ENCODE data around the gene GGACT.
A peak's percentile ranks its signal among the peaks of the same experiment; 100 is the strongest.
"Not testable (repeated sequence)": the region's sequence is repeated elsewhere in the genome, so short reads cannot be mapped to it uniquely, and the experiment has no call there.

Gene GGACT

DNA sequence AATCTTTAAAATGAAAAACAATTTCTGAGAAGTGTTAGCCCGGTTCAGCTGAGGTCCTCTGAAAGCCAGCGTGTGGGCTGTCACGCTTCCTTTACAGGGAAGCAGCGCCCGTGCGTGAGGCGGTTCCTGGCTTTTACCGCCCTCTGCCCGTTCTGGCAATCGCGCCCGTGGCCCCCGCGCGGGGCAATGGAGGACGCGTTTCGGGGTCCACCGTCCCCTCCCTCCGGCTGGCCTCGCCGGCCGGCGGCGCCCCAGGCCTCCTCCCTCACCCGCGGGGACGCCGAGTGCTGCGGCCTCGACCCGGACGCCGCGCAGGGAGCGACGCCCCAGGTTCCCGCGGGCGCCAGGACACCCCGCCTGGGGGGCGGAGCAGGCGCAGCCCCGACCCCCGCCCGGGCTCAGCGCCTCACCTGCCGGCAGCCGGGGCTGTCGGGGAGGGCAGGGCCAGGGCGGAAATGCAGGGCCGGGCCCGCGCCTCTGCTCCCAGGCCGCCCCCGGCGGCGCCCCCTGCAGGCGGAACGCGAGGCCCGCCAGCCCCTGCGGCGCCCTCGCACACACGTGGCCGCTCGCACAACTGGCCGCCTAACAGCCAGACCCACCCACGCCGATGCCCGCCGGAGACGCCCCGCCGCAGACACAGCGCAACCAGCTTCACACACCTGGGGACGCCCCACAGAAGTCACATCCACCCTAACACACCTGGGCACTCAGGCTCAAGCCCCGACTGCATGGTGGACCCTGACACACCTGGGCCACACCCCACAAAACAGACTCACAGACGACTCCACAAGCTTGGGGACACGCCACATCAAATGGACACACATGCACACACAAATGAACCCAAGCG, at the start of gene GGACT:
TSS of gene GGACT (minus strand) at position 459 of the 847 bp plus-strand sequence. CDS start 56,198 bp downstream, outside the sequence.
- H3K9me3 Mint-ChIP-seq (ENCODE audit: low read depth) = no peaks in the 10 kb centered on the region
- peak within 1 kb of the TSS; percentile 87 for H3K4me3 Mint-ChIP-seq
- H3K36me3 Mint-ChIP-seq = no peaks in the 10 kb centered on the region
- H3K4me1 Mint-ChIP-seq (ENCODE audit: low read depth) = peaks cover 49% of the 10 kb centered on the region
- no peaks in the 10 kb centered on the region for H3K27me3 Mint-ChIP-seq
- H3K27ac Mint-ChIP-seq = peak within 1 kb of the TSS; percentile 89

DNA sequence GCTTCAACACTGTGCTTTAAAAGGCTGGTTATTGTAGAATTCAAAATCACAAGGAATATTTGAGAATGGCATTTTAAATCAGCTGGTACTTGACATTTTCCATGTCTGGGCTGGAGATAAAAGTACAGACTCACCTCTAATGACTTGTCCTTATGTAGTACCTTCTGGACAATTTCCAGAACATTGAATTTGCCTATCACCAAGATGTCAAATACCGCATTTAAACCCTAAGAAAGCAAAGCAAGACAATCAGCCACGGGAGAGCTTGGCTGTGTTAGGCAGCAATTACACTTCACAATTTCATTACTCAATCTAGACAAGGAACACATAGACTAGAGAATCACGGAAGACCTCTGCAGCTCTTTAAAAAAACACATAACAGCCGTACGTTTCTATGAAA, 49.2 kb upstream of the GGACT start:
- H3K27me3 Mint-ChIP-seq = no peaks in the 10 kb centered on the region
- no peaks in the 10 kb centered on the region for H3K4me1 Mint-ChIP-seq (ENCODE audit: low read depth)
- no peaks in the 10 kb centered on the region for H3K9me3 Mint-ChIP-seq (ENCODE audit: low read depth)
- H3K36me3 Mint-ChIP-seq = peaks cover 10% of the 10 kb centered on the region
- no peak overlapping the region for H3K27ac Mint-ChIP-seq
- no peak overlapping the region for H3K4me3 Mint-ChIP-seq

DNA sequence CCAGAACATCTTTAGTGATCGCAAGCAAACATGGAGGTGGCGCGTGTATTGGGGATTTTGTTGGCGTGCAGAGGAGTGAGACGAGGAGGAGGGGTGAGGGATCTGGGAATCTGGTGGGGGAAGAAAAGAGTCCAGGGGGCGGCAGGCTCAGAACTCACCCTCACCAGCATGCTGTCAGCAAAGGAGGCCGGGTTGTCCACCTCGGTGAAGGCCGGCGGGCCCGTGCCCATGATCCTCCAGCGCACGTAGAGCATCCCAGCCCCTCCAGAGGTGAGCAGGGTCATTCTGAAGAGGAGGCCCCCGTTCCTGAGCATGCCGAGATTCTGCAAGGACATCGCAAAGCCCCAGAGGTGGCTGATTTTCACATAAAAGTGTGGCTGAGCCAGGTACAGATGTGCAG, 48.8 kb upstream of the GGACT start:
- no peak overlapping the region for H3K27ac Mint-ChIP-seq
- H3K27me3 Mint-ChIP-seq = no peaks in the 10 kb centered on the region
- no peaks in the 10 kb centered on the region for H3K9me3 Mint-ChIP-seq (ENCODE audit: low read depth)
- peaks cover 10% of the 10 kb centered on the region for H3K36me3 Mint-ChIP-seq
- no peaks in the 10 kb centered on the region for H3K4me1 Mint-ChIP-seq (ENCODE audit: low read depth)
- no peak overlapping the region for H3K4me3 Mint-ChIP-seq

DNA sequence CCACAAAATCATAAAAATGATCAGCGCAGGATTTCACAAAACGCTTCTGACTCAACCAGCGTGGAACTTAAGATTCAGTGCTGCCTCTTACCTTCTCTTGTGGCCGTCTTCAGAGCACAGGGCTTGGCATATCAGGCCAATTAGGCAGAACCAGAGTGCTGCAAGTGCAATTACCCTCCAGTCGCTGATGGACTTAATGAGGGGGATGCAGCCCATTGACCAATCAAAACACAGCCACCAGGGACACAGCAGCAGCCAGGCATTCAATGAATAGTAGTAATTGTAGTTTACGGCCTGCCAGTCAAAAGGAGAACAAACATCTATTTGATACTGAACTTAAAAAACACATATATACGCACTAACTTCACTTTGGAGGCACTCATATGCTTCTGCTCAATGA, 47.9 kb upstream of the GGACT start:
- peaks cover 7% of the 10 kb centered on the region for H3K36me3 Mint-ChIP-seq
- no peaks in the 10 kb centered on the region for H3K27me3 Mint-ChIP-seq
- H3K4me1 Mint-ChIP-seq (ENCODE audit: low read depth) = no peaks in the 10 kb centered on the region
- no peak overlapping the region for H3K4me3 Mint-ChIP-seq
- no peak overlapping the region for H3K27ac Mint-ChIP-seq
- no peaks in the 10 kb centered on the region for H3K9me3 Mint-ChIP-seq (ENCODE audit: low read depth)

DNA sequence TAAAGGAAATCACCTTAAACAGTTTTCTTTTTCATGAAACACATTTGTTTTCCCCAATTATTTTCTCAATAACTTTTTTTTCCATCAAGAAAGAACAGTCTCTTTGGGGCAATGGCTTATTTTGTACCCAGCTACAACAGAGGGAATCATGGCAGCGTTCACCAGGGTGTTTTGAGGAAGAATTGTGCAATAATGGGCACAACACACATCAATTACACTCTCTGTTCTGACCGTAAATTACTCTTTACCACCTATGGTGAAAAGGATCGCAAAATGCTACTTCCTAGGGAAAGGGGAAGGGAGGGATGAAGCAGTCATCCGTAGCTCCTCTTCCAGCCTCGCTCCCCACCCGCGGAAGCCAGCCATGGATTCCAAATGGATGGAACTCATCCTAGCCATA, 47.4 kb upstream of the GGACT start:
- Mint-ChIP-seq H3K27ac (no peak overlapping the region), H3K4me1 (ENCODE audit: low read depth) (no peaks in the 10 kb centered on the region), H3K27me3 (no peaks in the 10 kb centered on the region), H3K4me3 (no peak overlapping the region), H3K9me3 (ENCODE audit: low read depth) (no peaks in the 10 kb centered on the region), H3K36me3 (peaks cover 5% of the 10 kb centered on the region)

DNA sequence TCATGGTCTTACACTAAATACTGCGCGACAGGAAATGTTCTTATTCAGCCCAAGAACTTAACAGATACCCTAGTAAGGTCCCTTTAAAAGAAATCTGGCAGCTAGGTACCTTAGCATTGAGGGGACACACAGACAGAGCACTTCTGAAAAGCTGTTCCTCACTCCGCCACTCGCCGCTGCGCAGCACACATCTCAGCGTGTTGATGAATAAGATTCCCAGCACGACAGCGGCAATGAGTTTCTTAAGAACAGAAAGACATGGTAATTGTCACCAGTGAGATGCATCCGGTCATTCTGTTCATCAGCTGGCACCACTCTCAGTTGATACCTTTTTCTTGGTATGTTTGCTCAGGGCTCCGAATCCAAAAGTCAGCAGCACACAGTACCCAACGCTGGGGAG, 46.1 kb upstream of the GGACT start:
- Mint-ChIP-seq H3K4me3 (no peak overlapping the region), H3K27ac (no peak overlapping the region), H3K4me1 (ENCODE audit: low read depth) (no peaks in the 10 kb centered on the region), H3K9me3 (ENCODE audit: low read depth) (no peaks in the 10 kb centered on the region), H3K36me3 (peaks cover 8% of the 10 kb centered on the region), H3K27me3 (no peaks in the 10 kb centered on the region)

DNA sequence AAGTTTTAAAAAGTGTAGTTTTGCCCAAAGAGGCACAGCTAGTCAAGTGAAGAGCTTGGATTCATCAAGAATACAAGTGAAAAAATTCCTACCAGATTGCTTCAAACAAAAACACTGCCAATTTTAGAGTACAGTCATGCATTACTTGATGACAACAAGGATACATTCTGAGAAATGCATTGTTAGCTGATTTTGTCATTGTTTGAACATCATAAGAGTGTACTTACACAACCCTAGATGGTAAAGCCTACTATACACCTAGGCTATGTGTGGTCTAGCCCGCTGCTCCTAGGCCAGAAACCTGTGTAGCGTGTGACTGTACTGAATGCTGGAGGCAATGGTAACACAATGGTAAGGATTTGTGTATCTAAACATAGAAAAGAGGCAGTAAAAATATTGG, 44.9 kb upstream of the GGACT start:
- H3K9me3 Mint-ChIP-seq (ENCODE audit: low read depth) = no peaks in the 10 kb centered on the region
- no peak overlapping the region for H3K27ac Mint-ChIP-seq
- H3K27me3 Mint-ChIP-seq = no peaks in the 10 kb centered on the region
- H3K4me3 Mint-ChIP-seq = no peak overlapping the region
- peaks cover 15% of the 10 kb centered on the region for H3K36me3 Mint-ChIP-seq
- H3K4me1 Mint-ChIP-seq (ENCODE audit: low read depth) = no peaks in the 10 kb centered on the region

DNA sequence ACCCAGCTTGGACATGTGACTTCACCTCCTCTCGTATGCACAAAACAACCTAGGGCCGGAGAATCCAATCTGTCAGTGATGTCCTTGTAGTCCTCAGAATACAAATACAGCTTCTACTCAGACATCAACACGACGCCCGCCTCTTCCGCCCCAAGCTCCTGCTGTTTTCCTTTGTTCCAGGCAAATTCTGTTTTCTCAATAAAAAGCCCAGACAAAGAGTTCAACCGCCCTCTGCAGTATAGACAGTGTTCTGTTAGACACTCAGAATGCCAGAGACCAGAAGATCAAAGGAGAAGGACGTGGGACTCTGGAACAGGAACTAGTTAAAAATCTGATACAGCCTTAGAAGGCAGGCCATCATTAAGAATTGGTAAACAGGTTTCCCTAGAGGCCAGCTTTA, 42.0 kb upstream of the GGACT start:
- no peaks in the 10 kb centered on the region for H3K9me3 Mint-ChIP-seq (ENCODE audit: low read depth)
- no peak overlapping the region for H3K27ac Mint-ChIP-seq
- H3K27me3 Mint-ChIP-seq = no peaks in the 10 kb centered on the region
- H3K4me1 Mint-ChIP-seq (ENCODE audit: low read depth) = no peaks in the 10 kb centered on the region
- H3K4me3 Mint-ChIP-seq = no peak overlapping the region
- H3K36me3 Mint-ChIP-seq = peaks cover 26% of the 10 kb centered on the region

DNA sequence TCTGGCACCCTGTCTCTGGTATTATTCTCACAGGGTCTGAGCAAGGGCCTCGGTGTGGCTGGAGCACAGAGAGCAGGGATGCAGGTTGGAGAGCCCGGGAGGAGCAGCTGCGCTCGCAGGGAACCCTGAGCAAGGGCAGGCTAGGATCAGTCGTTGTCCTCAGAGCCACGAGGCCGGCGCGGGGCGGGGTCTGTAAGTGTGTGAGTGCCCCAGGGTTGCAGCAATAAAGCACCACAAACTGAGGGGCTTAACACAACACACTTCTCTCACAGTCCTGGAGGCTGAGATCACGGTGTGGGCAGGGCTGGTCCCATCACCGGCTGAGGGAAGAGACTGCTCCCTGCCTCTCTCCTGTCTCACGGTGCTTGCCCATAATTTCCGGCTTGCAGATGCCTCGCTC, 38.5 kb upstream of the GGACT start:
- no peak overlapping the region for H3K27ac Mint-ChIP-seq
- H3K27me3 Mint-ChIP-seq = no peaks in the 10 kb centered on the region
- H3K4me3 Mint-ChIP-seq = no peak overlapping the region
- H3K36me3 Mint-ChIP-seq = peaks cover 38% of the 10 kb centered on the region
- no peaks in the 10 kb centered on the region for H3K4me1 Mint-ChIP-seq (ENCODE audit: low read depth)
- no peaks in the 10 kb centered on the region for H3K9me3 Mint-ChIP-seq (ENCODE audit: low read depth)

DNA sequence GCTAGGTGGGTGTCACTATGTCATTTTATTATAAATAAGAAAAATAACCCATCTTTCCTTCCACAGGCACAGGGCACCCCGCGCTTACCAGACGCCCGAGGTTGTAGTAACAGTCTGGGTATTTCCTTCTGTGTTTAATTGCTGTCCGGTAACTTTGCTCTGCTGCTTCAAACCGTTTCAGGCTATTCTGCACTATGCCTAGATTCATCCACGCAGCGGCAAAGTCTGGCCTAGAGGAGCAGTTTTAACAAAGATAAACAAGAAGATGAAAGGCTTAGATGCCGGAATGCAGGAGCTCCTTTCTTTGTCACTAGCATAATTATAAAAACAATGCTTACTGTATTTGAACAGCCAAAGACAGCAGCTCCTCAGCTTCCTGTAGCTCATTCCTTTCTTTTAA, 36.9 kb upstream of the GGACT start:
- H3K4me1 Mint-ChIP-seq (ENCODE audit: low read depth) = peaks cover 1% of the 10 kb centered on the region
- H3K4me3 Mint-ChIP-seq = no peak overlapping the region
- H3K27me3 Mint-ChIP-seq = no peaks in the 10 kb centered on the region
- H3K27ac Mint-ChIP-seq = no peak overlapping the region
- no peaks in the 10 kb centered on the region for H3K9me3 Mint-ChIP-seq (ENCODE audit: low read depth)
- peaks cover 40% of the 10 kb centered on the region for H3K36me3 Mint-ChIP-seq

DNA sequence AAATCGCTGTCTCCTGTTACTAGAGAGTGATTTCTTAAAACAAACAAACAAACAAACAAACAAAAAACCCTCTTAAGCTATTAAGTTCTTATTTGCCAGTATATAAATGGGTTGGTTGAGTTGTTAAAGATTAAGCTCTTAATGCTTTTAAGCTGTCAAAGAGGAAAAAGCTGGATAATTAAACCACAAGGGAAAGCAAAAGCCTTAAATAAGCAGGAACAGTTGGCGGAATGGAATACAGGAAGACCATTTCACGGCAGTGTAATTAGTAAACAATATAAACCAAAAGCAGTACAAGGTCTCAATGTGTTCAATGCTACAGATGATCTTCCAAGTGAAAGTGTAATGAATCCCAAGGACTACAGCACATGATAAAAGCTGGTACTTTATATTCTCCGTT, 32.2 kb upstream of the GGACT start:
- Mint-ChIP-seq H3K27me3 (no peaks in the 10 kb centered on the region), H3K4me3 (no peak overlapping the region), H3K4me1 (ENCODE audit: low read depth) (peaks cover 11% of the 10 kb centered on the region), H3K36me3 (peaks cover 23% of the 10 kb centered on the region), H3K27ac (no peak overlapping the region), H3K9me3 (ENCODE audit: low read depth) (no peaks in the 10 kb centered on the region)

DNA sequence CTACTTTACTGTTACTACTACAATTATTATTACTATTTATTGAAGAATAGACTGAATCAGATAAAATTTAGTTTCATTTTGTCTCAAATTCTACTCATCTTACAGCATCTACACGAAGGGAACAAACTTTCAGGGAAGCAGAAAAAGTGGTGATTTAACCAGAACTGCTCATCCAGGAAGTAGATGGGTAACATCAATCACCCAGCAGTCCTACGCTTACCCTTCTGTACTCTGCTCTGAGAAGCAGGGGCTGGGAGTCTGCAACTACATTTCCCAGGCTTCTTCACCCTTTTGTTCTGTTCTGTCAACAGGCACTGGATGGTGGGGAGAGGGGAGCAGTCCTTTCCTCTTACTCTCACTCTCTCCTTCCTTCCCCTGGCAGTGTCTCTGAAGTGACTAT, 31.4 kb upstream of the GGACT start:
- H3K27ac Mint-ChIP-seq = no peak overlapping the region
- peaks cover 11% of the 10 kb centered on the region for H3K4me1 Mint-ChIP-seq (ENCODE audit: low read depth)
- H3K9me3 Mint-ChIP-seq (ENCODE audit: low read depth) = no peaks in the 10 kb centered on the region
- H3K36me3 Mint-ChIP-seq = peaks cover 21% of the 10 kb centered on the region
- H3K4me3 Mint-ChIP-seq = no peak overlapping the region
- H3K27me3 Mint-ChIP-seq = no peaks in the 10 kb centered on the region

DNA sequence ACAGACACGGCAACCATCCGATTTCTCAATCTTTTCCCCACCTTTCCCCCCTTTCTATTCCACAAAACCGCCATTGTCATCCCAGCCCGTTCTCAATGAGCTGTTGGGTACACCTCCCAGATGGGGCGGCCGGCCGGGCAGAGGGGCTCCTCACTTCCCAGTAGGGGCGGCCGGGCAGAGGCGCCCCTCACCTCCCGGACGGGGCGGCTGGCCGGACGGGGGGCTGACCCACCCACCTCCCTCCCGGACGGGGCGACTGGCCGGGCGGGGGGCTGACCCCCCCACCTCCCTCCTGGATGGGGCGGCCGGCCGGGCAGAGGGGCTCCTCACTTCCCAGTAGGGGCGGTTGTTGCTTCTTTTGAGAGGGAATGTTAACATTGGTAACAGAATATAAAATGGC, 30.3 kb upstream of the GGACT start:
- H3K4me1 Mint-ChIP-seq (ENCODE audit: low read depth) = peaks cover 11% of the 10 kb centered on the region
- not testable (repeated sequence) for H3K27me3 Mint-ChIP-seq; H3K27ac Mint-ChIP-seq; H3K9me3 Mint-ChIP-seq (ENCODE audit: low read depth); H3K4me3 Mint-ChIP-seq
- peaks cover 18% of the 10 kb centered on the region for H3K36me3 Mint-ChIP-seq

DNA sequence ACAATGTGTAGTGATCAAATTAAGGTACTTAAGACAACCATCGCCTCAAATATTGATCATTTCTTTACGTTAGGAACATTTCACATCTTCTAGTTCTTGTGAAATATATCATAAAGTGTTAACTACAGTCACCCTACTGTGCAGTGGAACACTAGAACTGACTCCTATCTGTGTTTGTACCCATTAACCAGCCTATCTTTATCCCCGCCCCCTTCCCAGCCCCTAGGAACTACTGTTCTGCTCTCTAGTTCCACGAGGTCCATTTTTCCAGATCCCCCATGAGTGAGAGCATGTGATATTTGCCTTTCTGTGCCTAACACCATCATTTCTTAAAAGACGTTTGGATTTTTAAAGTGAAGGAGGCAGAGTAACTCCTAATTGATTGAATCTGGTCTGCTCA, 24.4 kb upstream of the GGACT start:
- Mint-ChIP-seq H3K27me3 (no peaks in the 10 kb centered on the region), H3K4me3 (no peak overlapping the region), H3K9me3 (ENCODE audit: low read depth) (no peaks in the 10 kb centered on the region), H3K4me1 (ENCODE audit: low read depth) (peaks cover 7% of the 10 kb centered on the region), H3K27ac (no peak overlapping the region), H3K36me3 (peaks cover 6% of the 10 kb centered on the region)

DNA sequence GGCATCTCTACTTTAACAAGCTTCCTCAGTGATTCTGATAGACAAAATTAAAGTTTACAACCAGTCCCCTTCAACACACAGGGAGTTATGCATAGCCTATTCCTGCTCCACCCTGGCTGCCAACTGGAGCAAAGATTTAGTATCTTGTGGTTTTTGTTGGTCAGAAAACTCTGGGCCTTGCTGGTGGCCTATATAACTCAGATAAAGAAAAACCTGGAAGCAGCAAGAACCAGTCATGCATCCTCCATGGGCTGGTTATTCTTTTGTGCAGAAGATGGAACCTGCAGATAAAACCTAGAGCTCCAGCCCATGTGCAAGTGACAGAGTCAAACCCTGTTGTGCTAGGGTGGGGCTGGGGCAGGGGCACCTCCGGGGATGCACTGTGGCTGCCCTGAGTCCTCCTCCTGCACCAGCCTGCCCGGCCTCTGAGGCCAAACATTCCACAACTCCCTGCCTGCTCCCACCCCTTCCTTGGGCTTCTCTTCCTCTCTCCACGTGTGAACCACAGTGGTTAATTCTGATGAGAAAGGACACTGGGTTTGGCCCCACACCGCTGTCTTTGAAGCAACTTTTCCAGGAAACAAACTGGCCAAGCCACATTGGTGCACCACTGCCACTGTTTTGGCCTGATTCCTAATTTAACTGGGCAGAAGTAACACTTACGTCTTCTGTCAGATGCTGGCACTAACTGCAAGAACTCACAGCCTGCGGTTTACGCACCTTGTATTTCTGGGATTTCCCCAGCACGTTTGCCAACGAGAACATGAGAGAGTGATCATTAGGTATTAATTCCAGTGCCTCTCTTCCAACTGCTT, 23.3 kb upstream of the GGACT start:
- no peaks in the 10 kb centered on the region for H3K9me3 Mint-ChIP-seq (ENCODE audit: low read depth)
- H3K4me1 Mint-ChIP-seq (ENCODE audit: low read depth) = peaks cover 8% of the 10 kb centered on the region
- no peak overlapping the region for H3K4me3 Mint-ChIP-seq
- H3K27me3 Mint-ChIP-seq = no peaks in the 10 kb centered on the region
- H3K27ac Mint-ChIP-seq = no peak overlapping the region
- peaks cover 9% of the 10 kb centered on the region for H3K36me3 Mint-ChIP-seq
